ENCODE results near the gene DOCK1.

Gene DOCK1

GRCh38 chr10:127331696-127332095 is 426.5 kb downstream of the DOCK1 start:
- DNase-seq = no peak

GRCh38 chr10:127332631-127333030 is 427.4 kb downstream of the DOCK1 start:
- no peak for DNase-seq

- DNase-seq = no peak
These were observed 432.6 kb downstream of the DOCK1 start for GRCh38 chr10:127337801-127338200.

DNA sequence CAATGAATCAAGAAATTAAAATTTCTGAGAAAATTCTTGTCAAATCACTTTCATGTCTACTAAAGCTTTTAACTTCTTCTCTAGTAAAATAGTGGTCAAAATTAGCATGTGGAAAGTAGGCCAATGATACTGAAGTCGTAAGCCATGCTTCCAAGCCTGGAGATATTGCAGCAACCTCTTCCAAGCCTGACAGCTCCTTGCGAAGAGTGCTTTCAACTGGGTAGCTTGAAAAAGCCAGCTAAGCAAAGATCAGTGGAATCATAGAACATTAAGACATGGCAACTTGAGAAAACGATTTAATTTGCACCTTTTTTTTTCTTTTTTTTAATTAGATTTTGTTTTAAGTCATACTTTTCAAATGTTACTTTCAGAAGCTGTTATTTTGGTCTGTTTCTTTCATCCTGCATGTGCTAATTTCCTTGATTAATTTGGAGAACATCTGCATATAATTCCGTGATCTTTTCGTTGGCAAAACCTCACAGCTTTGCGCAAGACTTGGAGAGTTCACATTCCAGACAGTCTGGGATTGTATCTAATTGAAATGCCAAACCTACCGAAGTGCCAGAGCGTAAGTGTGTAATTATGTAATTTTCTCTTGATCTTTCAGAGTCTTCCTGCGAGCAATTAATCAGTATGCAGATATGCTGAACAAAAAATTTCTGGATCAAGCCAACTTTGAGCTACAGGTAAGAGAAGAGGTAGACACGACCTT is 433.3 kb downstream of the DOCK1 start:
- DNase-seq = no peak

DNA sequence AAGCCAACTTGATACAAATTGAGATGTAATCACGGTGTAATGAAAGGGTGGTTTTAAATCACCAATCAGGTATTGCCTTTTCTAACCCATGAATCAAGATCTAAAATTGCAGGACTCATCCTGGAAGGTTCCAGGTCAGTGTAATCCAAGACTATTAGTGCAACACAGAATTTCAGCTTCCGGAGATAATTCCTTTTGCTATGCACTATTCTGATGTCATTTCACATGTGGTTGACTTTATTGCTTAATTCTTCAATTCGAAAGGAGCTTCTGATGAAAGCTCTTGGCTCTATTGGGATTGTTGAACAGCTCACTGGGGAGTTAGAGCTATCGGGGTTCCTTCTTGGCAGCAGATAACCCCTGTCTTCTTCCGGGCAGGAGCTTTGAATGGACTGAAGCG is 438.6 kb downstream of the DOCK1 start:
- no peak for DNase-seq

GRCh38 chr10:127344346-127344745 is 439.1 kb downstream of the DOCK1 start:
- no peak for DNase-seq

DNA sequence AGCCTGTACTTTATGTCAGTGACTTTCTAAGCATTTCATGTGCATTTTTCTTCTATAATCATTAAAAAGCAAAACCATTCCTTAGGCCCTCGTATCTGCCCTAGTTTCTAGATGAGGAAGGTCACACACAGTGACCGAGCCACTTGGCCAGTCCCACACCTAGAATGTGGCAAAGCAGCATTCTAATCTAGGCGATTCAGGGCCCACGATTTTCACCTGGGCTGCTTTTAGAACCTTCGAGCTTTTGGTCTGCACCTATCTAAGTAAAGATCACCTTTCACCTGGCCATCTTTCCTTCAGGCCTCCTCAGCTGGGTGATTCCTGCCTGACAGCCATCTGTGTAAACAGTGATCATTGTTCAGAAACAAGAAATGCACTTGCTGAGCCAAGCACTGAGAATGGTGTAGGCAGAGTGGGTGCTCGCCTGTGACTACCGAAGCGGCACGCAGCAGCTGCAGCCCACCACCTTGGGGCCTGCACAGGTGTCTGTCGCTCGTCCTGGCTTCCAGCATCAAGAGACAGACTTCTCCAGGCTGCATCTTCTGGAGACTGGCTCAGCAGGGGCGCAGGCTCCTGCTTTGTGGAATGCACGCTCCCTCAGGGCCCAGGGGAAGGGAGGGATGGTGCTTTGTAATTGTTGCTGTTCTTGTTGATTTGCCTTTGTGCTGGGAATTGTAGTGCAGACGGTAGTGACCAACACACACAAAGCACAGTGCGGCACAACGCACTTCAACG is 440.2 kb downstream of the DOCK1 start:
- DNase-seq = no peak

- no peak for DNase-seq
These were observed 441.4 kb downstream of the DOCK1 start for GRCh38 chr10:127346604-127347003.

- DNase-seq = no peak
These were observed 442.2 kb downstream of the DOCK1 start for GRCh38 chr10:127347202-127347959.

DNA sequence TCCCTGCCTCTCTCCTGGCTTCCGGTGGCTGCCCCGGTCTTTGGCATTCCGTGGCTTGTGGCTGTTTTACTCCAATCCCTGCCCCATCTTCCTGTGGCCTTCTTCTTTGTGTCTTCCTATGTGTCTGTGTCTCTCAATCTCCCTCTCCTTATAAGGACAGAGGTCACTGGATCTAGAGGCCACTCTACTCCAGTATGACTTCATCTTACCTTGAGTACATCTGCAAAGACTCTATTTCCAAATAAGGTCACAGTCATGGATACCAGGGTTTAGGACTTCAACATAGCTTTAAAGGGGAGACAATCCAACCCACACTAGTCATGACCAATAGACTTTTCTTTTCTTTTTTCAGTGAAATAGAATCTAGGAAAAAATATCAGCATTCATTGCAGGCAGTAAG is 444.5 kb downstream of the DOCK1 start:
- no peak for DNase-seq

- DNase-seq = no peak
These were observed 446.3 kb downstream of the DOCK1 start for GRCh38 chr10:127351542-127351941.

- DNase-seq = no peak
These were observed 448.3 kb downstream of the DOCK1 start for GRCh38 chr10:127353544-127353943.

DNA sequence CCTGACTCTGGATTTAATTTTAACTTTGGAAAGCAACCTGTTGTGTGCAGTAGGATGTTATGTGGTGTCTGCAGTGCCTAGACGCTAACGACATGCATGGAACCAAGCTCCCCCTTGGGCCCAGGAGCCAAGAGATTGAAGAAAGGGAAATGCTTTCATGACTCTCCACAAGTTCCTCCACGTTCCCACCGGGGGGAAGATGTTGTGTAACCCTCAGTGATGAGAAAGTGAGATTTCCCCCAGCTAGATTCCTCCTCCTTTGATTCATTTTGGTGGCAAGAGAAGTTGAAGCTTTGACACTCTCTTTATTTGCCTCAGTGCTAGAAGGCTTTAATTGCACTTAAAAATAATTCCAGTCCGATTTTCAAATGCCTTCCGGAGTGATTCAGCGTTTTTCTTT is 449.0 kb downstream of the DOCK1 start:
- DNase-seq = no peak

GRCh38 chr10:127354992-127355391 is 449.8 kb downstream of the DOCK1 start:
- no peak for DNase-seq

DNA sequence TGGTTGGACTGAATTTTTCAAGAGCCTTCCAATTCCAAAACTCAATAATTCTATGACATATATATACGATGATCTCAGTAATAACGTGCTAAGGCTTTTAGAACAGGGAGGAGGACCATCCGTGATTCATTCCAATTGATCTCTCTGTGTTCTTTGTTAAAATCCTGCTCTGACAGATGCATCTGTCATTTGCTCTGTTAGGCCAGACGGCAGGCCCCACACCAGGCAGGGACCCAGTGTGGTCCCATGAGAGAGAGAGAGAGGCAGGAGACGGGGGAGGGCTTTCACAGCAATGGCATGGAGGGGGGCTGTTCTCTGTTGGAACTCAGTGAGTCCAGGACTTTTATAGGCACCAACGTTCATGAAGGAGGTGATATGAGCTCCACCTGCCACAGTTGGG is 451.1 kb downstream of the DOCK1 start:
- no peak for DNase-seq

- no peak for DNase-seq
These were observed 452.0 kb downstream of the DOCK1 start for GRCh38 chr10:127357265-127357664.

GRCh38 chr10:127358337-127358736 is 453.1 kb downstream of the DOCK1 start:
- DNase-seq = no peak

GRCh38 chr10:127364034-127364433 is 458.8 kb downstream of the DOCK1 start:
- no peak for DNase-seq

DNA sequence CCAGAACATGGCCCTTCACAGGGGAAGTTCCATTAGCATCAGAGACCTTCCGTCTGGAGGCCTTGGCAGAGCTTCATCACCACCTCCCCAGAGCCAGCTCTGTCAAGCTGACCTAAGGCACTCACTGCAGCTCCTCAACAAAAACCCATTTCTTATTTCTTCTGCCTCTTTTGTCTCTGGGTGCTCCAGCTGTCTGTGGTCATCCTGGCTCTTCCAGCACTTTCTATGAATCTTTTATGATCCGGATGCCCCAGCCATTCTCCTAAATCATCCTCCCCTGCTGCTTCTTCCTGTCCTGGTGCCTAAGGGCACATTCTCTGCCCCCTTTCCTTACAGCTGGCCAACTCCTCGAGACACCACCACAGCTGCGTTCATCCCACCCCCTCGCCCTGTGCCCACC is 462.9 kb downstream of the DOCK1 start:
- no peak for DNase-seq

DNA sequence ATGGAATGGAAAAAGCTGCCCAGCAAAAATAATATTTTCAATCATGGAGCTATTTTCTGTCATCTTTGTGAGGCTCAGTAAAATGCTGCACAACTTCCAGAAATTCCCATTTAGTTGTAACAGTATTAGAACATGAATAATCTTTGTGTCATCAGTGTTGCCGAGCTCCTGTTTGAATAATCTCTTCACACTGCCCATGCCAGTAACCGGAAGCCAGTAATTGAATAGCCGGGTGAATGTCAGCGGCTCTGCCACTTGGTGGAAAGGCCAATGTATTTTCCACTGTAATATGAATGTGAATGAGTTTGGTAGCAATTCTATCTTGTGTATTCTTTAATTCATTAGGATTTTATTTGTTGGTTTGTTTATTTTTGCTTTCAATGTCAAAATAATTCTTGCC is 463.7 kb downstream of the DOCK1 start:
- no peak for DNase-seq

- DNase-seq = no peak
These were observed 465.4 kb downstream of the DOCK1 start for GRCh38 chr10:127370601-127371000.

DNA sequence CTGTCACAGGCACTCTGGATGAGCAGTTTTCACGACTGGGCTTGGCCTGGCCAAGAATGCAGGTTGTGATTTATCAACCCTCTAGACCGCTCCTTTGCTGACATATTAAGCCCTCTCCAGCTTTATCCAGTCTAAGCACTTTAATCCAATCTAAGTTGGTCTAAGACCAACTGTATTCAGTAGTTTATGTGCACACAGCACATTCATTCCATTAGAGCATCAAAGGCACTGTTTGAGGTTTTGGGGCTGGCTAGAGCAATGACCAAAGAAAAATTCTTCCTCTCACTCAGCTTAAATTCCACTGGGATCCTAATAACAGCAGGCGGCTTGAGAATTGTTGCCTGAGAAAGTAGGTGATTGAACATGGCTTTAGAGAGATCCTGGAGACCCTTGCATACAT is 467.1 kb downstream of the DOCK1 start:
- no peak for DNase-seq

DNA sequence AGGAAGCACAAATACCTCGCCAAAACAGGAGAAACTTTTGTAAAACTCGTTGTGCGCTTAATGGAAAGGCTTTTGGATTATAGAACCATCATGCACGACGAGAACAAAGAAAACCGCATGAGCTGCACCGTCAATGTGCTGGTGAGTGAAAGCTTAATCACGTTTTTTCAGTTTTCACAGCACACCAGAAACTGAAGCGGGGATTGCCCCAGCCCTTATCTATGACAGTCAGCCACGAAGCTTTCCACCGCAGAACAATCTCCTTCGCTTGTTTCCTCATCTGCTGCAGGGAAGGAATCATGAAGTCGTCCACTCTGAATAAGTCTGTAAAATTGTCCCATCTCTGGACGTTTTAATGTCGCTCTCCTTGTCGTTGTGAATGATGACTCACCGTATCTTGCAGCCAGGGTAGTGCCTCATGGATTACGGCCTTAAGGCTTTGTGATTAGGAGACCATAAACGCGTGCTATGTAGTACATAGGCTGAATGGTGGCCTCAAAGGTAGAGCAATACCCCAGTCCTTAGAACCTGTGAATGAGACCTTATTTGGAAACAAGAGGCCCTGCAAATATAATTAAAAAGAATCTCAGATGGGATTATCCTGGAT is 468.9 kb downstream of the DOCK1 start:
- no peak for DNase-seq

- no peak for DNase-seq
These were observed 469.7 kb downstream of the DOCK1 start for GRCh38 chr10:127374901-127375300.

Data from Kasumi-1 (cell line).